Stimulated activated CD8-positive, alpha-beta memory T cell treated with anti-CD3 and anti-CD28 coated beads, Interleukin-12 subunit alpha, Interleukin-12 subunit beta, amount 100 ng/mL, for 4 hours (primary cell): ENCODE results near the gene RAB25.

Source experiments
- DNase-seq: peaks from one replicate; pipeline ENCODE4 v3.0.0-alpha.2; 2020; ENCODE audit warnings: low read depth

The RAB25 gene

GRCh38 chr1:156118177-156118868 lies 57.4 kb downstream of the RAB25 start:
- no peak for DNase-seq

DNA sequence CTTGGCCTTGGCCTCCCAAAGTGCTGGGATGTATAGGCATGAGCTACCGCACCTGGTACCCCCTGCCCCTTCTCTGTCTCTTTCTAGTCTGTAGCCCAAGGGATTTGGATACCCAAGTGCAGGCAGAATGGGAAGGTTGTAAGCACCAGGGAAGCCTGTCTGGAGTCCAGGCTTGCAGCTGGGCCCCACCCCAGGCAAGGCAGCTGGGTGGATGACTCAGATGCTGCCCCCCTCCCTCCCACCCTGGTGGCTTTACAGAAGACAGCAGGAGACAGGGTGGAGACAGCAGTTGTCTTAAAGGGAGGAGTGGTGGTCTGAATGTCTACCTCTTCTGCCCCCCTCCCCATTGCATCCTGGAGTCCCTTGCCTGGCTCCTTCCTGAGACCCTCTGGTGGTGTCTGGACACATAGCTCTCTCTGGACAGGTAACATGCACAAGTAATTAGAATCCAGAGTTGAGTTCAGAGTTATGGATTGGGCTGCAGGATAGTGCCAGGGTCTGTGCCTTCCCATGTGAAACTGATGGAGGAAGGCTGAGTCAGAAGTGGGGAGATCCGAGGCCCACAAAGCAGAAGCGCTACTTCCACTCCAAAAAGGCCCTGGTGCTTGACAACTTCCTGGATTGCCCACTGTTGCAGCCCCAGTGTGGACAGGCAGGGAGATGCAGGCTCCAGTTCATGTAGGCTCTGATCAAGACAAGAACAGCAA lies 58.7 kb downstream of the RAB25 start:
- no peak for DNase-seq
